Lower leg skin (tissue), 3 donors: ENCODE measurements around the gene LINGO4.

Experiments used
- CTCF ChIP-seq, 3 donors: fragments of 450-650 bp; IDR thresholded peaks; one replicate each; pipeline ENCODE4 v1.5.1; 2016; ENCODE audit warnings: antibody characterized with exemption in 3 of 3, mild to moderate bottlenecking in 3 of 3, moderate library complexity in 2 of 3
- POLR2A ChIP-seq, 2 donors: fragments of 450-650 bp; IDR thresholded peaks; one replicate each; pipeline ENCODE4 v1.6.1; 2016 to 2017; ENCODE audit warnings: antibody characterized with exemption in 2 of 2, mild to moderate bottlenecking in 1 of 2, moderate library complexity in 1 of 2

GRCh38 chr1:151851886-151852285 lies 46.7 kb upstream of the LINGO4 start:
- TF ChIP-seq CTCF (IDR thresholded peaks at IDR 0.05) (no peak), POLR2A (IDR thresholded peaks at IDR 0.05) (no peak)
